Lower leg skin (tissue), 3 donors: ENCODE data around the gene HINFP.

Experiments
- CTCF ChIP-seq, 3 donors: fragments of 450-650 bp; IDR thresholded peaks; one replicate each; pipeline ENCODE4 v1.5.1; 2016; ENCODE audit warnings: antibody characterized with exemption in 3 of 3, mild to moderate bottlenecking in 3 of 3, moderate library complexity in 2 of 3
- POLR2A ChIP-seq, 2 donors: fragments of 450-650 bp; IDR thresholded peaks; one replicate each; pipeline ENCODE4 v1.6.1; 2016 to 2017; ENCODE audit warnings: antibody characterized with exemption in 2 of 2, mild to moderate bottlenecking in 1 of 2, moderate library complexity in 1 of 2

GRCh38 chr11:119091178-119091577, 30.2 kb upstream of the HINFP start:
- TF ChIP-seq CTCF (IDR thresholded peaks at IDR 0.05) (no peak), POLR2A (IDR thresholded peaks at IDR 0.05) (no peak)
